Neutrophil (primary cell): ENCODE results near the gene DCDC1.

Experiments
- H3K27ac ChIP-seq: fragments of 200-600 bp; sonication (generic); 2 replicates; pipeline ENCODE4 v1.5.1; 2016; ENCODE audit warnings: mild to moderate bottlenecking, moderate library complexity
- H3K27me3 ChIP-seq: fragments of 200-600 bp; sonication (generic); 2 replicates; pipeline ENCODE4 v1.6.0; 2016; ENCODE audit warnings: mild to moderate bottlenecking
- H3K36me3 ChIP-seq: fragments of 200-600 bp; sonication (generic); 2 replicates; pipeline ENCODE4 v1.5.1; 2017
- H3K4me1 ChIP-seq, 2 experiments: fragments of 200-600 bp in 1 of 2; sonication (generic) in 1 of 2; 1 replicate in 1 of 2; 2 replicates in 1 of 2; pipeline versions ENCODE4 v1.5.1 to v1.6.1; 2013 to 2016; ENCODE audit warnings: low read depth in 1 of 2, low read length in 1 of 2, mild to moderate bottlenecking in 1 of 2, moderate library complexity in 1 of 2; ENCODE audit not compliant: control insufficient read depth in 1 of 2, insufficient read depth in 1 of 2
- H3K4me3 ChIP-seq, 2 experiments: fragments of 200-600 bp in 1 of 2; sonication (generic) in 1 of 2; 1 replicate in 1 of 2; 2 replicates in 1 of 2; pipeline ENCODE4 v1.5.1; 2013 to 2016; ENCODE audit warnings: low read depth in 1 of 2, low read length in 1 of 2, mild to moderate bottlenecking in 1 of 2, moderate library complexity in 1 of 2
- H3K9me3 ChIP-seq: fragments of 200-600 bp; sonication (generic); 2 replicates; pipeline ENCODE4 v1.5.1; 2016
- TF ChIP-seq, protein P1 (sequence below): fragments of 200-600 bp; sonication (generic); IDR thresholded peaks from 2 replicates; pipeline ENCODE4 v1.5.1; 2016; ENCODE audit warnings: antibody characterized with exemption

DCDC1 gene

GRCh38 chr11:31383116-31383515 is 13.6 kb upstream of the DCDC1 start:
- Histone ChIP-seq H3K4me1 (no peaks in the 10 kb centered on the region), H3K27ac (no peak overlapping the region), H3K27me3 (no peaks in the 10 kb centered on the region), H3K9me3 (no peaks in the 10 kb centered on the region), H3K4me3 (no peak overlapping the region), H3K36me3 (no peaks in the 10 kb centered on the region)
- TF ChIP-seq, protein P1, sequence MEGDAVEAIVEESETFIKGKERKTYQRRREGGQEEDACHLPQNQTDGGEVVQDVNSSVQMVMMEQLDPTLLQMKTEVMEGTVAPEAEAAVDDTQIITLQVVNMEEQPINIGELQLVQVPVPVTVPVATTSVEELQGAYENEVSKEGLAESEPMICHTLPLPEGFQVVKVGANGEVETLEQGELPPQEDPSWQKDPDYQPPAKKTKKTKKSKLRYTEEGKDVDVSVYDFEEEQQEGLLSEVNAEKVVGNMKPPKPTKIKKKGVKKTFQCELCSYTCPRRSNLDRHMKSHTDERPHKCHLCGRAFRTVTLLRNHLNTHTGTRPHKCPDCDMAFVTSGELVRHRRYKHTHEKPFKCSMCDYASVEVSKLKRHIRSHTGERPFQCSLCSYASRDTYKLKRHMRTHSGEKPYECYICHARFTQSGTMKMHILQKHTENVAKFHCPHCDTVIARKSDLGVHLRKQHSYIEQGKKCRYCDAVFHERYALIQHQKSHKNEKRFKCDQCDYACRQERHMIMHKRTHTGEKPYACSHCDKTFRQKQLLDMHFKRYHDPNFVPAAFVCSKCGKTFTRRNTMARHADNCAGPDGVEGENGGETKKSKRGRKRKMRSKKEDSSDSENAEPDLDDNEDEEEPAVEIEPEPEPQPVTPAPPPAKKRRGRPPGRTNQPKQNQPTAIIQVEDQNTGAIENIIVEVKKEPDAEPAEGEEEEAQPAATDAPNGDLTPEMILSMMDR = no peak

GRCh38 chr11:31375879-31376278 is 6.3 kb upstream of the DCDC1 start:
- Histone ChIP-seq H3K9me3 (no peaks in the 10 kb centered on the region), H3K27ac (no peak overlapping the region), H3K4me1 (peaks cover 0 to 5% of the 10 kb centered on the region in 2 experiments), H3K36me3 (no peaks in the 10 kb centered on the region), H3K4me3 (no peak overlapping the region), H3K27me3 (no peaks in the 10 kb centered on the region)
- TF ChIP-seq, protein P1 = no peak

DNA sequence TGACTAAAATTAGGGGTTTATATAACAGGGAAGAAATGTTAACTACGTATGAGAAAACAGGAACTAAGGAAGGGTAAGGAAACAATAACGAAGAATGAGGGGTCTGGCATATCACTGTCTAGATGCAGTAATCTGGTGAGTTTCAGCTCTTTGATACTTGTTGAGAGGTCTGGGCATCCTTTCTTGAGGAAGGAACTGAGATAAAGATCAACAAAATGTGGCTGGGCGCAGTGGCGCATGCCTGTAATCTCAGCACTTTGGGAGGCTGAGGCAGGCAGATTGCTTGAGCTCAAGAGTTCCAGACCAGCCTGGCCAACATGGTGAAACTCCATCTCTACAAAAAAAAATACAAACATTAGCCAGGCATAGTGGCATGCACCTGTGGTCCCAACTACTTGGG is 2.7 kb downstream of the DCDC1 start:
- TF ChIP-seq, protein P1 = no peak
- Histone ChIP-seq H3K27ac (no peak overlapping the region), H3K4me3 (no peak overlapping the region), H3K9me3 (no peaks in the 10 kb centered on the region), H3K27me3 (peaks cover 79% of the 10 kb centered on the region), H3K4me1 (peaks cover 14 to 15% of the 10 kb centered on the region in 2 experiments), H3K36me3 (no peaks in the 10 kb centered on the region)

- TF ChIP-seq, protein P1 = no peak
- Histone ChIP-seq H3K4me3 (no peak overlapping the region), H3K9me3 (no peaks in the 10 kb centered on the region), H3K27me3 (peaks cover 67% of the 10 kb centered on the region), H3K27ac (no peak overlapping the region), H3K36me3 (no peaks in the 10 kb centered on the region), H3K4me1 (no peaks in the 10 kb centered on the region)
These were observed 7.8 kb downstream of the DCDC1 start for GRCh38 chr11:31361743-31362142.

GRCh38 chr11:31355817-31356216 is 13.7 kb downstream of the DCDC1 start:
- Histone ChIP-seq H3K9me3 (no peaks in the 10 kb centered on the region), H3K27ac (no peak overlapping the region), H3K27me3 (peaks cover 25% of the 10 kb centered on the region), H3K36me3 (no peaks in the 10 kb centered on the region), H3K4me3 (no peak overlapping the region), H3K4me1 (peaks cover 0 to 4% of the 10 kb centered on the region in 2 experiments)
- TF ChIP-seq, protein P1 = no peak

DNA sequence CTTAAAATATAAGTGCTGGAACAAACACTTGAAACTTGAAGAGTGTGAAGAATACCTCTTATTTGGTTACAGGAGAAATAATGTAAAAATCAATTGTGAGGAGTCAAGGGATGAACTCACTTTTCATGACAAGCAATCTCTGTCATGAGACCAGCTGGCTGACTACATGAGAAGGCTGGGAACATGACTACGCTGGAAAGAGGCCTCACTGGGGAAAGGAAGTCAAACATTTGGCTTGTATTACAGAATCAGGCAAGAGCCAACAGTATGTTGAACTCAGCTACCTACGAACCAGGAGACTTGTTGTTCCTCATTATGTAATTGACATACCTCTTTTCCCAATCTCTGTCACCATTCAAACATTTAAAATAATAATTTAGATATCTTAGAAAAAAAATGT is 14.4 kb downstream of the DCDC1 start:
- TF ChIP-seq, protein P1 = no peak
- no peak overlapping the region for H3K4me3 ChIP-seq
- peaks cover 0 to 4% of the 10 kb centered on the region in 2 experiments for H3K4me1 ChIP-seq
- H3K36me3 ChIP-seq = no peaks in the 10 kb centered on the region
- H3K9me3 ChIP-seq = no peaks in the 10 kb centered on the region
- H3K27ac ChIP-seq = no peak overlapping the region
- H3K27me3 ChIP-seq = peaks cover 20% of the 10 kb centered on the region
